Activated CD4-positive, alpha-beta T cell treated with anti-CD3 and anti-CD28 coated beads, Interleukin-2, amount 10 ng/mL, durations not matched to agents 24 days and 14 days (primary cell): ENCODE measurements around the gene OTOF. TPM values are rescaled to one million over a fixed set of nuclear protein-coding genes. Genes with fewer than 3 reads are reported as not detected.

Experiments
- DNase-seq: peaks from one replicate; pipeline ENCODE4 v3.0.0; 2022
- H3K27ac Mint-ChIP-seq: one replicate; pipeline ENCODE4 v1.8.0; 2022; ENCODE audit warnings: mild to moderate bottlenecking, mixed read lengths
- H3K27me3 Mint-ChIP-seq: one replicate; pipeline ENCODE4 v1.8.0; 2022; ENCODE audit warnings: mixed read lengths
- H3K36me3 Mint-ChIP-seq: one replicate; pipeline ENCODE4 v1.8.0; 2022; ENCODE audit warnings: low read depth, mild to moderate bottlenecking, mixed read lengths
- H3K4me1 Mint-ChIP-seq: one replicate; pipeline ENCODE4 v1.8.0; 2021; ENCODE audit warnings: mixed read lengths
- H3K4me3 Mint-ChIP-seq: one replicate; pipeline ENCODE4 v1.8.0; 2022; ENCODE audit warnings: mild to moderate bottlenecking, moderate library complexity, mixed read lengths
- H3K9me3 Mint-ChIP-seq: one replicate; pipeline ENCODE4 v1.8.0; 2021; ENCODE audit warnings: mixed read lengths
- intact Hi-C: fragments of 100-400 bp; cut with micrococcal nuclease; formaldehyde crosslinking; loops from one replicate; pipeline ENCODE4 v1.15.1; 2023
- total RNA-seq: library from RNA; stranded (reverse); gene quantifications from 2 replicates; pipeline ENCODE4 v1.2.3, GENCODE V29; 2022

Gene OTOF
- total RNA-seq, 1 donor from 2014 or later, result 7.2 TPM

- DNase-seq, result no peak
- Mint-ChIP-seq H3K36me3 (no peaks in the 10 kb centered on the region), H3K4me1 (no peaks in the 10 kb centered on the region), H3K9me3 (no peaks in the 10 kb centered on the region), H3K27me3 (peaks cover 5% of the 10 kb centered on the region), H3K4me3 (no peak overlapping the region), H3K27ac (no peak overlapping the region)
- intact Hi-C loops, result no loop called here
Measured at GRCh38 chr2:26513261-26513660, 35.3 kb upstream of the OTOF start.

- Mint-ChIP-seq H3K4me1 (no peaks in the 10 kb centered on the region), H3K27me3 (peaks cover 4% of the 10 kb centered on the region), H3K27ac (no peak overlapping the region), H3K4me3 (no peak overlapping the region), H3K36me3 (no peaks in the 10 kb centered on the region), H3K9me3 (no peaks in the 10 kb centered on the region)
- DNase-seq, result no peak
- intact Hi-C loops, result no loop called here
Measured at GRCh38 chr2:26511466-26511865, 33.5 kb upstream of the OTOF start.

- intact Hi-C loops, result no loop called here
- Mint-ChIP-seq H3K4me1 (no peaks in the 10 kb centered on the region), H3K9me3 (no peaks in the 10 kb centered on the region), H3K27me3 (peaks cover 4% of the 10 kb centered on the region), H3K36me3 (no peaks in the 10 kb centered on the region), H3K4me3 (no peak overlapping the region), H3K27ac (no peak overlapping the region)
- no peak for DNase-seq
Measured at GRCh38 chr2:26510344-26510973, 32.5 kb upstream of the OTOF start.

GRCh38 chr2:26509141-26509540, 31.2 kb upstream of the OTOF start:
- Mint-ChIP-seq H3K36me3 (no peaks in the 10 kb centered on the region), H3K4me3 (no peak overlapping the region), H3K4me1 (no peaks in the 10 kb centered on the region), H3K9me3 (no peaks in the 10 kb centered on the region), H3K27ac (no peak overlapping the region), H3K27me3 (peaks cover 4% of the 10 kb centered on the region)
- intact Hi-C loops, result loop anchor here (10.0 kb wide), 2 partner anchors 94 to 236 kb away; no protein-coding TSS in a partner anchor
- DNase-seq, result no peak

- no peaks in the 10 kb centered on the region for H3K36me3 Mint-ChIP-seq
- DNase-seq, result no peak
- no peaks in the 10 kb centered on the region for H3K9me3 Mint-ChIP-seq
- intact Hi-C loops, result loop anchor here (10.0 kb wide), 2 partner anchors 93 to 237 kb away; no protein-coding TSS in a partner anchor
- peaks cover 4% of the 10 kb centered on the region for H3K27me3 Mint-ChIP-seq
- no peak overlapping the region for H3K4me3 Mint-ChIP-seq
- no peak overlapping the region for H3K27ac Mint-ChIP-seq
- peaks cover 7% of the 10 kb centered on the region for H3K4me1 Mint-ChIP-seq
Measured at GRCh38 chr2:26507932-26508331, 30.0 kb upstream of the OTOF start.

GRCh38 chr2:26507088-26507487, 29.2 kb upstream of the OTOF start:
- Mint-ChIP-seq H3K27me3 (peaks cover 4% of the 10 kb centered on the region), H3K4me1 (peaks cover 7% of the 10 kb centered on the region), H3K9me3 (no peaks in the 10 kb centered on the region), H3K4me3 (no peak overlapping the region), H3K27ac (no peak overlapping the region), H3K36me3 (no peaks in the 10 kb centered on the region)
- DNase-seq, result no peak
- intact Hi-C loops, result loop anchor here (10.0 kb wide), 2 partner anchors 92 to 238 kb away; no protein-coding TSS in a partner anchor

GRCh38 chr2:26506279-26506678, 28.4 kb upstream of the OTOF start:
- peaks cover 7% of the 10 kb centered on the region for H3K4me1 Mint-ChIP-seq
- peaks cover 4% of the 10 kb centered on the region for H3K27me3 Mint-ChIP-seq
- no peak overlapping the region for H3K4me3 Mint-ChIP-seq
- H3K27ac Mint-ChIP-seq, result no peak overlapping the region
- intact Hi-C loops, result loop anchor here (10.0 kb wide), 2 partner anchors 91 to 239 kb away; no protein-coding TSS in a partner anchor
- H3K9me3 Mint-ChIP-seq, result no peaks in the 10 kb centered on the region
- no peaks in the 10 kb centered on the region for H3K36me3 Mint-ChIP-seq
- DNase-seq, result no peak

- Mint-ChIP-seq H3K27ac (peak overlapping the region; percentile 83), H3K4me3 (peak overlapping the region; percentile 85), H3K27me3 (peaks cover 6% of the 10 kb centered on the region), H3K9me3 (no peaks in the 10 kb centered on the region), H3K36me3 (no peaks in the 10 kb centered on the region), H3K4me1 (peaks cover 7% of the 10 kb centered on the region)
- DNase-seq, result no peak
- intact Hi-C loops, result loop anchor here (10.0 kb wide), 2 partner anchors 89 to 241 kb away; no protein-coding TSS in a partner anchor
Measured at GRCh38 chr2:26504002-26504401, 26.1 kb upstream of the OTOF start.

- H3K4me3 Mint-ChIP-seq, result peak overlapping the region; percentile 85
- H3K9me3 Mint-ChIP-seq, result no peaks in the 10 kb centered on the region
- peak; percentile 97 for DNase-seq
- H3K4me1 Mint-ChIP-seq, result peaks cover 7% of the 10 kb centered on the region
- peaks cover 10% of the 10 kb centered on the region for H3K27me3 Mint-ChIP-seq
- H3K36me3 Mint-ChIP-seq, result no peaks in the 10 kb centered on the region
- peak overlapping the region; percentile 83 for H3K27ac Mint-ChIP-seq
- intact Hi-C loops, result loop anchor here (1.0 to 10.0 kb wide), 3 partner anchors 74 to 241 kb away; no protein-coding TSS in a partner anchor
Measured at GRCh38 chr2:26503231-26503880, 25.4 kb upstream of the OTOF start.

GRCh38 chr2:26500406-26500805, 22.5 kb upstream of the OTOF start:
- intact Hi-C loops, result loop anchor here (10.0 kb wide), 2 partner anchors 86 to 244 kb away; no protein-coding TSS in a partner anchor
- H3K4me3 Mint-ChIP-seq, result no peak overlapping the region
- no peak for DNase-seq
- no peaks in the 10 kb centered on the region for H3K36me3 Mint-ChIP-seq
- no peak overlapping the region for H3K27ac Mint-ChIP-seq
- H3K27me3 Mint-ChIP-seq, result peaks cover 16% of the 10 kb centered on the region
- H3K9me3 Mint-ChIP-seq, result no peaks in the 10 kb centered on the region
- peaks cover 7% of the 10 kb centered on the region for H3K4me1 Mint-ChIP-seq

- intact Hi-C loops, result no loop called here
- no peaks in the 10 kb centered on the region for H3K9me3 Mint-ChIP-seq
- H3K4me3 Mint-ChIP-seq, result no peak overlapping the region
- peaks cover 12% of the 10 kb centered on the region for H3K27me3 Mint-ChIP-seq
- H3K36me3 Mint-ChIP-seq, result no peaks in the 10 kb centered on the region
- no peak for DNase-seq
- no peaks in the 10 kb centered on the region for H3K4me1 Mint-ChIP-seq
- H3K27ac Mint-ChIP-seq, result no peak overlapping the region
Measured at GRCh38 chr2:26495705-26496297, 17.9 kb upstream of the OTOF start.

GRCh38 chr2:26494891-26495290, 17.0 kb upstream of the OTOF start:
- no peaks in the 10 kb centered on the region for H3K9me3 Mint-ChIP-seq
- intact Hi-C loops, result no loop called here
- H3K27ac Mint-ChIP-seq, result no peak overlapping the region
- H3K4me1 Mint-ChIP-seq, result no peaks in the 10 kb centered on the region
- no peaks in the 10 kb centered on the region for H3K36me3 Mint-ChIP-seq
- H3K4me3 Mint-ChIP-seq, result no peak overlapping the region
- peaks cover 12% of the 10 kb centered on the region for H3K27me3 Mint-ChIP-seq
- no peak for DNase-seq

GRCh38 chr2:26494199-26494598, 16.3 kb upstream of the OTOF start:
- H3K4me3 Mint-ChIP-seq, result no peak overlapping the region
- H3K36me3 Mint-ChIP-seq, result no peaks in the 10 kb centered on the region
- H3K4me1 Mint-ChIP-seq, result no peaks in the 10 kb centered on the region
- no peaks in the 10 kb centered on the region for H3K9me3 Mint-ChIP-seq
- intact Hi-C loops, result no loop called here
- H3K27me3 Mint-ChIP-seq, result peaks cover 11% of the 10 kb centered on the region
- no peak overlapping the region for H3K27ac Mint-ChIP-seq
- no peak for DNase-seq

- intact Hi-C loops, result no loop called here
- Mint-ChIP-seq H3K36me3 (no peaks in the 10 kb centered on the region), H3K9me3 (no peaks in the 10 kb centered on the region), H3K27ac (no peak overlapping the region), H3K4me1 (no peaks in the 10 kb centered on the region), H3K4me3 (no peak overlapping the region), H3K27me3 (peaks cover 6% of the 10 kb centered on the region)
- no peak for DNase-seq
Measured at GRCh38 chr2:26493566-26493965, 15.6 kb upstream of the OTOF start.
